Activated CD4-positive, alpha-beta T cell treated with anti-CD3 and anti-CD28 coated beads, Interleukin-2, amount 50 U/mL, for 24 hours (primary cell): ENCODE data around the gene TPSAB1.
"Not testable (repeated sequence)": the region's sequence is repeated elsewhere in the genome, so short reads cannot be mapped to it uniquely, and the experiment has no call there.

Source experiments
- DNase-seq, 2 donors: peaks; one replicate each; pipeline ENCODE4 v3.0.0-alpha.2; 2020; ENCODE audit warnings: low read depth in 1 of 2, low spot score in 1 of 2

TPSAB1 gene

DNA sequence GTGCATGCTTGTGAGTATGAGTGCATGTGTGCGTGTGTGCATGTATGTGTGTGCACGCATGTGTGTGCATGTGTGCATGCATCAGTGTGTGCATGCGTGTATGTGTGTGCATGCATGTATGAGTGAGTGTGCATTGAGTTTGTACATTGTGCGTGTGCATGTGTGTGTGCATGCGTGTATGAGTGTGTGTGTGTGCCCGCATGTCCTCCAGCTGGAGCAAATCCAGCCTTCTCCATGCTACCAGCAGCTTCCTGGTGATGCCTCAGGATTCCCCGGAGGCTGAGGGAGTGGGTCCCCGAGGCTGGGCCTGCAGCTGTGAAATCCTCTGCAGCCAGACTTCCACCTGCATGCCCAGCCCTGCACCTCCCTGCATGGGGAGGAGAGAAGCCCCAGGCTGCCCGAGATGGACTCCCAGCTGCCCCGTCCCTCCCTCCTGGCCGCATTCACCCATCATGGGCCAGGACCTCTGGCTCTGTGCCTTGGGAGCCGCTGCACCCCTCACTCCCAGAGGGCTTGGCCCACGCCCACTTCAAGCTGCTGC, 24.7 kb downstream of the TPSAB1 start:
- no peak for DNase-seq

DNA sequence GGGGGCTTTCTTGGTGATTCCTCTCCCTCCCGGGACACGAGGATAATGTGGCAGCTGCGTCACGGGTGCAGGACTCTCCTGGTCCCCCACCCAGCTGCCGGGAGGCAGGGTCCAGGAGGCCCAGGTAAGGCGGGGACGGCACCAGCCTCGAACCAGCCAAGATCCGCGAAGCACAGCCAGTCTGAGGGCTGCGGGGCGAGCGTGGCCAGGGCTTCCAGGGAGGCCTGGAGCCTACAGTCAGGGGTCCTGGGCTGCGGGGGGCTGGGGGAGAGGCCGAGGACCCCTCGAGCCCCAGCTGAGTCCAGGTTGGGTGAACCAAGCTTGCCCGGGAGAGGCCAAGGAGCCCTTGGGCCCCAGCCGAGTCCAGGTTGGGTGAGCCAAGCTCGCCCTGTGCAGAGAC, 25.3 kb downstream of the TPSAB1 start:
- DNase-seq = no peak

DNA sequence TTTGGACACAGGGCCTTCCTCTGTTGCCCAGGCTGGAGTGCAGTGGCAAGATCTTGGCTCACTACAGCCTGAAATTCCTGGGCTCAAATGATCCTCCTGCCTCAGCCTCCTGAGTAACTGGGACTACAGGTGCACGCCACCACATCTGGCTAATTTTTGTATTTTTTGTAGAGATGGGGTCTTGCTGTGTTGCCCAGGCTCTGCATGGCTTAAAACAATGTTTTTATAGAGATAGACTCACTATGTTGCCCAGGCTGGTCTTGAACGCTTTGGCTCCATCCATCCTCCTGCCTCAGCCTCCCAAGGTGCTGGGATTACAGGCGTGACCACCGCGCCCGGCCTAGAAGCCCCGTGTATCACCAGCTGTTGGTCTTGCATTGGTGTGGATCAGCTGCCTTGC, 28.9 kb downstream of the TPSAB1 start:
- not testable (repeated sequence) for DNase-seq

DNA sequence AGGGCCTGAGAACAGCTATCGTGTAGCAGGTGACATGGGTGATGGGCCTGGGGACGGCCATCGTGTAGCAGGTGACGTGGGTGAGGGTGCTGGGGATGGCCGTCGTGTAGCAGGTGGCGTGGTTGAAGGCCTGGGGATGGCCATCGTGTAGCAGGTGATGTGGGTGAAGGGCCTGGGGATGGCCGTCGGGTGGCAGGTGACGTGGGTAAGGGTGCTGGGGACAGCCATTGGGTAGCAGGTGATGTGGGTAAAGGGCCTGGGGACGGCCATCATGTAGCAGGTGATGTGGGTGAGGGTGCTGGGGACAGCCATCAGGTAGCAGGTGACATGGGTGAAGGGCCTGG, 30.8 kb downstream of the TPSAB1 start:
- DNase-seq = no peak

DNA sequence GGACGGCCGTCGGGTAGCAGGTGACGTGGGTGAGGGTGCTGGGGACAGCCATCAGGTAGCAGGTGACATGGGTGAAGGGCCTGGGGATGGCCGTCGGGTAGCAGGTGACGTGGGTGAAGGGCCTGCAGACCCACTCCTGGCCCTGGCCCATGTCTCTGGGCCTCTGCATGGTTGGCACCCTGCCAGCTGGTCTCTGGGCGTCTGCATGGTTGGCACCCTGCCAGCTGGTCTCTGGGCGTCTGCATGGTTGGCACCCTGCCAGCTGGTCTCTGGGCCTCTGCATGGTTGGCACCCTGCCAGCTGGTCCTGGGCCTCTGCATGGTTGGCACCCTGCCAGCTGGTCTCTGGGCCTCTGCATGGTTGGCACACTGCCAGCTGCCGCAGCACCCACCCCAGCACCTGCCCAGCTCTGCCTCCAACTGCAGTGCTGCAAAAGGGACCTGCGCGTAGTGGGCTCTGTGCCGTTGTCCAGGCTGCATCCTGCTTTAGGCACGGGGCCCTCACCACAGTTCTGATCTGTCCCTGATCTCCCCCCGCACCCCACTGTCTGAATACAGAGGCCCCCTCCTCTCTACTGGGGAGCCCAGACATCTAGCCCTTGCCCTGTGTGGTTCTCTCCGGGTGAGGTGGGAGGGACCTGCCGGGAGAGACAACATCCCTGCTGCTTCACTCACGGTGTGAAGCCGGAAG, 31.4 kb downstream of the TPSAB1 start:
- not testable (repeated sequence) for DNase-seq

DNA sequence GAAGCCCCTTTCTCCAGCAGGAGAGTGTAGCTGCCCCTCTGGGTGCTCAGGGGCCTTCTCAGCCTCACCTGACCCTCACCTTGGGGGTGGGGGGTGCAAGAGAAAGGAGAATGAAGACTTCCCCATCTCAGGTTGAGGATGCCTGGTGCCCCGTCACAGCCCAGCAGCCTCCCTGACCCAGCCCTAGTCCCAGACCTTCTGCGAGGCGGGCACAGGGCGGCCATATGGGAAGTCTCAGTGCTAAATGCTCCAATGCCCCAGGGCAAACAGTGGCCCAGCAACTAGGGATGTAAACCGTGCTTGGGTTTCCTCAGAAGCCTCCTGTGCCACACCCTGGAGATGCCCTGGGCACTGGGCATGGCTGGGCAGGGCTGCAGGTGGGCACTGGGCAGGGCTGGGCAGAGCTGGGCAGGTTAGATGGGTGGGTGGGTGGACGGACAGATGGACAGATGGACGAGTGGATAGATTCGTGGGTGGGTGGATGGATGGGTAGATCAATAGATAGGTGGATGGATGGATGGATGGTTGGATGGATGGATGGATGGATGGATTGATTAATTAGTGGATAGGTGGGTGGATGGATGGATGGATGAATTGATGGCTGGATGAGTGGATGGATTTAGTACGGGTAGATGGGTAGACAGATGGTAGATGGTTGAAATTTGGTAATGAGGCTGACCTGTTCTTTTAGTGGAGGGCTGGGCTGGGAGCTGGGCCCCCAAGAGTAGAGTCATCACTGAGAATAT, 32.1 kb downstream of the TPSAB1 start:
- DNase-seq = no peak

DNA sequence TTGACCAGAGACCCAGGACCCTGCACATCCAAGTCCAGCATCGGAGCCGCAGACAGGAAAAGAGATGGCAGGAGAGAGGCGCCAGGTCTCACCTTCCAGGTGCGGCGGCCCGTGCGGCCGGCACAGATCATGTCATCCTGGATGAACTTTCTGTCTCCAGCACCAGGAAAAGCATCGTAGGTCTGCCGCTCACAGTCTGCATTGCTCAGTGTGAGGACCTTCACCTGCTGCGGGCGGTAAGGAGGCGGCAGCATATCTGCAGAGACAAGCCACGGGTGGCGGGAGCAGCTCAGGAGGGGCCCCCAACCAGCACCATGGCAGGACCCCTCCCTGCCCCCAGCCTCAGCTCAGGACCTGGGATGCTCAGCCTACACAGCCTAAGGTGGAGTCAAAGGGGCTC, 33.3 kb downstream of the TPSAB1 start:
- DNase-seq = no peak

DNA sequence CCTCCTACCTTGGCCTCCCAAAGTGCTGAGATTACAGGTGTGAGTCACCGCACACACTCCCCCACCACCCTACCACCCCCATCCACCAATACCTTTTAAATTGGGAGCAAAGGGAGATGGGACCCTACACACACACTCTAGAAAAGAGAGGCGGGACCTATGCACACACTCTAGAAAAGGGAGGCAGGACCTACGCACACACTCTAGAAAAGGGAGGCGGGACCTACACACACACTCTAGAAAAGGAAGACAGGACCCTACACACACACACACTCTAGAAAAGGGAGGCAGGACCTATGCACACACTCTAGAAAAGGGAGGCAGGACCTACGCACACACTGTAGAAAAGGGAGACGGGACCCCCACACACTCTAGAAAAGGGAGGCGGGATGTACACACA, 34.3 kb downstream of the TPSAB1 start:
- DNase-seq = no peak

DNA sequence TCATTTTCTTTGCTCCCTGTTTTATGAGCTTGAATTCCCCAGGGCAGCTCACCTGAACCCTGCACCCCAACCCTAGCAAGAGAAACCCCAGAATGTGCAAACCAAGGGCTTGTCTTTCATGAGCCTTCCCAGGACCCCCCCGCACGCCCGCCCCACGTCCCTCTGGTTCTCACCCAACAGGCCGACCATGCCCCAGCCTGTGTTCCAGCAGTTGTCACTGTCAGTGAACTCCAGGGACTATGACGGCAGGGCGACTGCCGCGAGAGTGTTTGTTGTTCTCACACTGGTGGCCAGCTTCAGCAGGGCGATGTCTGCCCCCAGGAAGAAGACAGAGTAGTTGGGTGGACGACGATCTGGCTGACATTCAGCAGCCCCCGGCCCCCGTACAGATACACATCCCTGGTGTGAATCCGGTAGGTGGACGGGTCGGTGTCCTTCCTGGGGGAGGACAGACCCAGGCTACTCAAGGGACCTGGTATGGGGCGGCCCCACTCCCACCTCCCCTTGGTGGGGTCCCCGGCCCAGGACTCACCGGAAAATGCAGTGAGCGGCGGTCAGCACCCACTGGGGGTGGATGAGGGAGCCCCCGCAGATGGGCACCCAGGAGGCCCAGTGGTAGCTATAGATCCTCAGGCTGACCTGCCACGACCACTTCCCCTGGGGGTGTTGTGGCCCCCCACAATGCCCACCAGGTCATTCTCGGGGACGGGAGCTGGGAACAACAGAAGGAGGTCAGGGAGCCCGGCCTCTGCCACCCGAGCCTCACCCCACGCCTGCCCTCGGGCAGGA, 35.5 kb downstream of the TPSAB1 start:
- DNase-seq = no peak

DNA sequence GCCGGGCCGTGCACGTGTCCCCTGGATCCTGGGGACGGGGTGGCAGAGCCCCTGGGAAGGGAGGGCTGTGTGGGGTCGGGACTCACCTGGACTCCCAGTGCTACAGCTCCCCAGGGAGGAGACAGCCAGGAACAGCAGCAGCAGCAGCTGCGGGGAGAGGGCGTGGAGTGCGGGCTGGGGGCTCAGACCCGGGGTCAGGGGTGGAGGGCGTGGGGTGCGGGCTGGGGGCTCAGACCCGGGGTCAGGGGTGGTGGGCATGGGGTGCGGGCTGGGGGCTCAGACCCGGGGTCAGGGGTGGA, 36.0 kb downstream of the TPSAB1 start:
- DNase-seq = no peak

DNA sequence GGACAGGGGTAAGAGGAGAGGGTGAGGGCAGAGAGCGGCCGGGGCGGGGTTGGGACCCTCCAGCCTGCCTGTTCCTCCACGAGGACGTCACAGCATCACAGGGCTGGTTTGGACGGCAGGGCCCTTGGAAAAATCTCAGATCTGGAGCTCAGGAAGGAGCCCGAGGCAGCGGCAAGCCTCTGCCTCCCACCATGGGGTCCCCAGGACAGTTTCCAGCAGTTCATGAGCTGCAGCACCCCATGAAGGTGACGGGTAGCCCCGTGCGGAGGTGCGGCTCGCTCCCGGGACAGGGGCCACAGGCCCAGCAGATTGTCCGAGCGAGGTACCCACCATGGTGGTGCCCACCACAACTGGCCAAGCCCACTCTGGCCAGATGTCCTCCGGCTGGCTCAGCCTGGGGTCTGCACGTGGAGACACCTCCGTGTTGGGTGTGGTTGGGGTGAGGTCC, 36.7 kb downstream of the TPSAB1 start:
- DNase-seq = no peak

DNA sequence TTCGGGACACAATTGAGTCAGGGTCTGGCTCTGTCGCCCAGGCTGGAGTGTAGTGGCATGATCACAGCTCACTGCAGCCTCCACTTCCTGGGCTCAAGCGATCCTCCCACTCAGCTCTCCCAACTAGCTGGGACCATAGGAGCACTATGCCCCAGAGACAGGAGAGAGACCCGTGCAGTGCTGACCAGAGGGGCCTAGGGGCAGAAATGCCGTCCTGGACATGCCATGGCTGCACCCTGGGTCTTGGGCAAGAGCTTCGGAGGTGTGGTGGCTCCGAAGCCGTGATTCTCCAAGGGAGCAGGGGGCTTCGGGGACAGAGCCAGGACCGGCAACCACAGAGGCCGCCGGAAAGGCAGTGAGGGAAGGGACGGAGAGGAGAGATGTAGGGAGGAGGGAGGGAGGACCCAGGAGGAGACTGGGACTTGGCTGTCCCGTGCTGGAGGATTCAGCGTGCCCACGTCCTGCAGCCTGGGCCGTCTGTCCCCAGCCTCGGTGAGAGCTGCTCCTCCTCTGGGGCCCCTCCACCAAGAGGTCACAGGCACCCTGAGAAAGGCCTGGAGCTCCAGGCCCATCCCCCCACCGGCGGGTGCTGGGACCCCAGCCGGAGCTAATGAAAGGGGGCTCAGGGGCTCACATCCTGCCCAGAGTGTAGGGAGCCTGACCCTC, 37.2 kb downstream of the TPSAB1 start:
- DNase-seq = no peak

DNA sequence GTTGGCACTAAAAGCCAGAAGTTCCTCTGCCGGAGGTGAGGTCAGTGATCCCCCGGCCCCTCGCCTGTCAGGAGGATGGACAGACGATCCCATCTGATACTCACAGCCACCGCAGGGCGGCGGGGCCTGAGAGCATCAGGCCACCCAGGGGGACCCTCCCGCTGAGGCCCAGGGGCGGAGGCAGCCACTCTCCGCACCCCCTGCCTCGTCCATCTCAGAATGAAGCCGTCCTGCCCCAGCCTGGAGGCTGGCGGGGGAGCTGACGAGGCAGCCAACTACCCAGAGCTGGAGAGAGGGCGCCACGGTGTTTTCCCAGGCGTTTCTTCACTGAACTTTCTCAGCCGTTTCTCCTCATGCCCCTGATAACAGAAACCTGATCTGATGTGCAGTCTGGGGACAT, 38.0 kb downstream of the TPSAB1 start:
- no peak for DNase-seq

DNA sequence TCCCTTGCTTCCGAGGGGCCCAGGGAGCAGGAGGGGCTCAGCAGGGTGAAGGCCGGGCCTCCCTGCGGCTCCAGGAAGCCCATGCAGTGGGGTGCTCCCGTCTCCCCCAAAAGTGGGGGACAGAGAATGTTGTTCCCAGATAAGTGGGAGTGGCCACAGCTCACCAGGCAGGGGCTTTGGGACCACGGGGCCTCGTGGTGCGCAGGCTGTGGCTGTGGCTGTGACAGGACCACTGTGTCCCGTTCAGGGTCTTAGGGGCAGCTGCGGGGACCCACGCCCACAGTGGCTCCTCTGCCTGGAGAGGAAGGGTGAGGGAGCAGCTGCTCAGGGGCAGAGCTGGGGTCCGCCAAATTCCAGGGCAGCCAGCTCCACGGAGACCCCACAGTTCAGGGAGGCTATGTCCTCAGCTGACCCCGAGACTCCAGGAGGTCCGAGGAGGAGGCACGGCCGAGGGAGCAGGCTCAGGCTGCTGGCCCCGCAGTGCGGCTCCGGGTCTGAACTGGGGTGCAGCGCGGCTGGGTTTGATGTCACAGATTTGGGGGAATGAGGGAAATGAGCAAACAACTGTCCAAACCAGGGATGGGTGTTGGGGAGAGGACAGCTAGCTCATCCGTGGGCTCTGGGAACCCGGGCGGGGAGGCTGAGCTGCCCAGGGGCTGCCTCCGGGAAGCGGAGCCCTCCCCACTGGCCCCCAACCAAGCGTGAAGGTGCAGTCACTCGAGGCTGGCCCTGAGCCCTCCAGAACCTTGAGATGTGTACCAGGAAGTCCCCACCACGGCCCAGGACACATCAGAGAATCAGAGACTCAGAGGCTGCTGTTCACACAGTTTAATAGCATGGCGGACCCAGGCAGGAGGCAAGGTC, 38.8 kb downstream of the TPSAB1 start:
- no peak for DNase-seq

DNA sequence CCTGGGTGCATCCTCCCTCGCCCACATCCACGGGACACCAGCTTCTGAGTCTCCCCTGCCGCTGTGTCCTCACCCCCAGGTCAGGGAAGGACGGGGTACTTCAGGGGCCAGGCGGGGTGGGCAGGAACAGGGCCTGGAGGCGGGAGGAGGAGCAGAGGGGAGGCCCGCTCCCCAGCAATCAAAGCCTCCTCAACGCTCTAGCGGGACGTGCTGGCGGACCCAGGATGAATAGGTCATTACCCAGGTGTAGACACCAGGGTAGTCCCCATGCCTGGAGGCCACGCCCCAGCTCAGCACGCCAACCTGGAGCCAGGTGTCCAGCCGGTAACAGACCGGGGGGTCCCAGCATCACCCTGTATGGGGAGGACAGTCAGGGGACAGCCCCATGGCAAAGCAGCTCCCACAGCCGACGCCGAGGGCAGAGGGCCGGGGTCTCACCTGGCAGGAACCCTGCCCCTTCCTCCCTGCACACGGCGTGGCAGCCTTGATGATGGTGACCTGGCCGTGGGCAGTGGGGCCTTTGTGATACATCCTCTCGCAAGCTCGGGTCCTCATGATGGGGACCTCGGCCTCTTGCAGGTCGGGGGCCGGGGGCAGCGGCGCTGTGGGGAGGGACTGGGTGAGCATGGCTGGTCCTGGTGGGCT, 39.6 kb downstream of the TPSAB1 start:
- no peak for DNase-seq

DNA sequence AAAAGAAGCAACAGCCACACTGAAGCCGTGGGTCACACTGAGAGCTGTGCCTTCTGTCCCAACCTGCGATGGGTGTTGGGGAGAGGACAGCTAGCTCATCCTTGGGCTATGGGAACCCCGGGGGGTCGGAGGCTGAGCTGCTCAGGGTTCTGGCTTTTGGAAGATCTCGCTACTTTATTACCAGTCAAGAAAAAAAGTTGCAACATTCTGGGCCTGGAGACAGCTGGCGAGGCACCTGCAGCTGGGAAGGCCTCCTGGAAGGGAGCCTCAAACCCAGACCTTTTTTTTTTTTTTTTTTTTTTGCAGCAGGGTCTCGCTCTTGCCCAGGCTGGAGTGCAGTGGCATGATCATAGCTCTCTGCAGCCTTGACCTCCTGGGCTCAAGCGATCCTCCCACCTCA, 40.3 kb downstream of the TPSAB1 start:
- DNase-seq = no peak

DNA sequence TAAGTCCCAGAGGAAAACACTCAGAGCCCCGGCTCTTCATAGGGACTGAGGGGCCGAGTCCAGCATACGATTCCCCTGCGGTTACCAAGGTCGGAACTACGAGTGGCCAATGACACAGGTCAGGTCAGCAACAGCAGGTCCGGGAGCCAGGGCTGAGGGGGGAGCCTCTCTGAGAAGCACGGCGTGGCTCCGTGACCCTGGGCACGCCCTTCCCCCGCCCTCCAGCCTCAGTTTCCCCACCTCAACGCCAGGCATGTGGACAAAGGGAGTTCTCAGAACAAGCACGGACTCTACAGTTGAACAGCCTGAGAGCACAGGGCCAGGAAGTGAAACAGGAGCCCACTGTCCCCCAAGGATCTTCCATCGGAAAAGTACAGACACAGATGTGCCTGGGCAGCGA, 41.0 kb downstream of the TPSAB1 start:
- no peak for DNase-seq

DNA sequence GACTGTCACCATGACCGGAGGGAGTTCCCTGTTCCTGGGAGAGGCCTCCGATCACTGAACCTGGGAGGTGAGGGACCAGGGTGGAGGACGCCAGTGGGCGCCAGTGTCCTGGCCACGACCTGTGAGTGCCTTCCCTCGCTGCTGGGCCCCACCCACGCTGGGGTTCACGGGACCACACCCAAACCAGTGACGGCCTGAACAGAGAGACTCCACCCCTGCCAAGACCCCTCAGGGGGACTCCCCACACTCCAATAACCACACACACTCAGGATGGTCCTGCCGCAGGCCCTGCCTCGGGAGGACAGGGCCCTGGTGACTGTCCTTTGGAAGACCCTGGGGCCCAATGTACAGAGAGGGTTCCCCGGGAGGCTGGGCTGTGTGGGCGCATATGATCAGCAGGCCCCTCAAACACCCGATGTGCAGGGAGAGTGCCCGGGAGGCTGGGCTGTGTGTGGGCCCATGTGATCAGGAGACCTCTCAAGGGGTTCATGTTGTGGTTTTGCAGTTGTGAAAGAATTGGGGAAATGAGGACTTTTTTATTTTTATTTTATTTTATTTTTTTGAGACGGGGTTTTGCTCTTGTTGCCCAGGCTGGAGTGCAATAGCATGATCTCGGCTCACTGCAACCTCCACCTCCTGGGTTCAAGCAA, 41.9 kb downstream of the TPSAB1 start:
- DNase-seq = no peak

DNA sequence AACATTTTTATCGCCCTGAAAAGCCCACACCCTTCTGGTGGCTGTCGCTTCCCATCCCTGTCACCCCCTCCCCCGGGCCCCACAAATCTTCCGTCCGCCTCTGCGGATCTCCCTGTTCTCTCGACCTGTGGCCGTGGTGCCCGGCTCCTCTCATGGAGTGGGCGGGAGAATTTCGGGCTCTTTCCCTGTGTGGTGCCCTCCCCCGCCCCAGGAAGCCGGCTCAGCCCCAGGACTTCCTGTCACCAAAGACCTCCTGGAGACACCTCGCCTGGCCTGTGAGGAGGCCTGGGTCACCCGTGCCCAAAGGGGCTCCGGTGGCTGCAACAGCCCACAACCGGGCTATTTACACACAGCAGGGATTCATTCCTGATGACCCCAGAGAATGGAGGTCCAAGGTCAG, 42.8 kb downstream of the TPSAB1 start:
- no peak for DNase-seq
